Heart left ventricle (tissue), 16 donors: ENCODE results near the gene PSMB10. TPM values are rescaled to one million over a fixed set of nuclear protein-coding genes. Genes with fewer than 3 reads are reported as not detected.
"Not testable (repeated sequence)": the region's sequence is repeated elsewhere in the genome, so short reads cannot be mapped to it uniquely, and the experiment has no call there.

Source experiments
- ATAC-seq, 4 donors: fragments of 200-7000 bp; cut with Tn5 transposase; one replicate each; pipeline ENCODE4 v1.9.1; 2020 to 2022; ENCODE audit warnings: moderate library complexity in 4 of 4, mild to moderate bottlenecking in 3 of 4, moderate number of reproducible peaks in 1 of 4
- DNase-seq, 5 donors: peaks; one replicate each; pipeline ENCODE4 v3.0.0-alpha.2; 2020
- H3K27ac ChIP-seq, 12 donors: fragments of 200-600 bp; sonication (generic) in 4 of 12; one replicate each; pipeline versions ENCODE4 v1.5.0 to v1.8.0; 2016 to 2022; ENCODE audit warnings: mild to moderate bottlenecking in 2 of 12
- H3K27me3 ChIP-seq, 9 donors: fragments of 200-600 bp; sonication (generic) in 2 of 9; one replicate each; pipeline versions ENCODE4 v1.5.1 to v1.8.0; 2016 to 2022; ENCODE audit warnings: mild to moderate bottlenecking in 3 of 9
- H3K36me3 ChIP-seq, 9 donors: fragments of 200-600 bp; sonication (generic) in 2 of 9; one replicate each; pipeline versions ENCODE4 v1.5.0 to v1.8.0; 2018 to 2022; ENCODE audit warnings: mild to moderate bottlenecking in 2 of 9
- H3K4me1 ChIP-seq, 12 donors: fragments of 200-600 bp; sonication (generic) in 4 of 12; one replicate each; pipeline versions ENCODE4 v1.5.0 to v1.8.0; 2016 to 2022; ENCODE audit warnings: mild to moderate bottlenecking in 3 of 12
- H3K4me3 ChIP-seq, 12 donors: fragments of 200-600 bp; sonication (generic) in 4 of 12; one replicate each; pipeline versions ENCODE4 v1.5.0 to v1.8.0; 2017 to 2022; ENCODE audit warnings: mild to moderate bottlenecking in 9 of 12, moderate library complexity in 4 of 12
- H3K9me3 ChIP-seq, 12 donors: fragments of 200-600 bp; sonication (generic) in 4 of 12; one replicate each; pipeline versions ENCODE4 v1.5.0 to v1.8.0; 2016 to 2022; ENCODE audit warnings: mild to moderate bottlenecking in 1 of 12
- POLR2A ChIP-seq, 2 donors: fragments of 450-650 bp; IDR thresholded peaks; one replicate each; pipeline ENCODE4 v1.6.1; 2017; ENCODE audit warnings: antibody characterized with exemption in 2 of 2, mild to moderate bottlenecking in 2 of 2, moderate library complexity in 2 of 2
- WGBS, 4 donors: extraction: QIAGEN DNeasy Blood & Tissue Kit in 2 of 4; methylation state at CpG; one replicate each; pipeline versions ENCODE4 v1.1.5 to v1.1.7; 2013 to 2018; 5-methylcytosine and 5-hydroxymethylcytosine counted together
- intact Hi-C, 10 donors: fragments of 100-400 bp; cut with DNase I; formaldehyde crosslinking; loops; one replicate each; pipeline versions ENCODE4 v1.11.1 to v1.14.2; 2022
- polyA plus RNA-seq, 2 donors: library from polyadenylated mRNA; stranded (reverse); fragments of 200-250 nt; gene quantifications; one replicate each; pipeline ENCODE4 v1.2.3, GENCODE V29; 2013
- total RNA-seq, 9 donors: library from RNA; depleted of rRNA in 2 of 9; stranded (reverse); fragments of >200 nt in 2 of 9; fragmentation: NEBNext Ultra II Directional in 3 of 9; extraction: Animal tissue kit (Norgen Biotek cat#: 25700) in 3 of 9; gene quantifications; one replicate each; pipeline versions ENCODE4 v1.1.0 to v1.2.4, GENCODE V29; 2016 to 2023
- TF ChIP-seq, protein P1 (sequence below), 12 donors: fragments of 200-600 bp; sonication (generic) in 4 of 12; IDR thresholded peaks; one replicate each; pipeline versions ENCODE4 v1.5.0 to v1.8.0; 2018 to 2022; ENCODE audit warnings: antibody characterized with exemption in 12 of 12, mild to moderate bottlenecking in 5 of 12
- donor health status: ischemic (EF 13 %, LVEDD 7.1; RV severe dilation, severe dysfunction).
- donor health status: healthy with polysubstance abuse.
- donor health status: DM: no; HTN: yes; CAD: no.
- donor health status: DM: no; HTN: no; CAD: no.
- donor health status: ischemic (EF 25% LVEDD 6.9; RV normal size, moderate dysfunction).
- donor health status: ischemic (EF 25% LVEDD 5.7; RV mildly dilated, moderate dysfunction).
- donor health status: healthy.
- donor health status: DM: yes; HTN: yes; CAD: no.
- donor health status: ischemic (EF 35%, LVEDD 5.7; RV mildly dilated, moderate dysfunction).
- donor health status: nonischemic (EF 11% LVEDD 7.7; RV severe dilation, severe dysfunction).
- donor health status: DM: yes; HTN: yes; CAD: no.
- donor health status: PGD.
- donor health status: ischemic (EF 29% LVEDD 5.4; RV normal size, mild dysfunction).
- donor health status: nonischemic (EF 23%, LVEDD 6.1; RV moderate dilation, normal function).

Gene PSMB10
- total and polyA plus RNA-seq, 11 donors = 39.4 to 182 (median 60.5) TPM

DNA sequence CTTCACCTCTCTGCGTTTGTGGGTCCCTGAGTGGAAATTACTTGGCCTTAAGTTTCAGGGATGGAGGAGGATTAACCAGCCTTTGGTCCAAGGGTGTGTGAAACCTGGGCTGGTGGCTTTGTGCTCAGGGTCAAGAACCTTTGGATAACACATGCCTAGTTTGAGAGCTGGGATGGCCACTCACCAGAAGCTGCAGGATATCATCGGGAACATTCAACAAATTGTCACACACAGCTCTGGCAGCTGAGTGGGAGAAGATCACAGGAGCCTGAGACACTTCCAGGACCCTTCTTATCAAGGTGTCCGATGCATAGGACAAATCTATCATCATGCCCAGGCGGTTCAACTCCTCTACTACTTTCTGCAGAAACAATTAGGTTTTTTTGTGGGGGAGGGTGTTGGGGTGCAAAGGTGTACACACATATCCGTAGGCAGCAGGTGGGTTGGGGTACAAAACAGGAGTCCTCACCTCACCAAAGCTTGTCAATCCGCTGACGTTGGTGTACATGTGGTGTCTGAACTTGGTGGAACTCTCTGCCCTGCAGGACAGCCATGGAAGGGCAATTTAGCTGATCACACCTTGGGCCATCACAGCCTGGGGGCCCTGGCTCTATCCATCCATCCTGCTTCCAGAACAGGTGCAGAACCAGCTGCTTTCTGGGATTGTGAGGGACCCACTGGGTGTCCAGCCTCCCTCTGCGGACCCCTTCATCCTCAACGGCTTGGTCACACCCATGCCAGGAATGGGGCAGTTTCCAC is 41.0 kb upstream of the PSMB10 start:
- Histone ChIP-seq H3K27ac (no peak overlapping the region), H3K36me3 (no peaks in the 10 kb centered on the region), H3K27me3 (no peaks in the 10 kb centered on the region), H3K4me3 (no peak overlapping the region), H3K9me3 (no peaks in the 10 kb centered on the region), H3K4me1 (no peaks in the 10 kb centered on the region)
- DNase-seq = no peak
- no peak for ATAC-seq
- 69 to 78% (median 73%) methylated on average over 7 to 9 of the region's 9 CpGs for WGBS, 4 donors
- intact Hi-C loops = no loop called here
- TF ChIP-seq, protein P1, sequence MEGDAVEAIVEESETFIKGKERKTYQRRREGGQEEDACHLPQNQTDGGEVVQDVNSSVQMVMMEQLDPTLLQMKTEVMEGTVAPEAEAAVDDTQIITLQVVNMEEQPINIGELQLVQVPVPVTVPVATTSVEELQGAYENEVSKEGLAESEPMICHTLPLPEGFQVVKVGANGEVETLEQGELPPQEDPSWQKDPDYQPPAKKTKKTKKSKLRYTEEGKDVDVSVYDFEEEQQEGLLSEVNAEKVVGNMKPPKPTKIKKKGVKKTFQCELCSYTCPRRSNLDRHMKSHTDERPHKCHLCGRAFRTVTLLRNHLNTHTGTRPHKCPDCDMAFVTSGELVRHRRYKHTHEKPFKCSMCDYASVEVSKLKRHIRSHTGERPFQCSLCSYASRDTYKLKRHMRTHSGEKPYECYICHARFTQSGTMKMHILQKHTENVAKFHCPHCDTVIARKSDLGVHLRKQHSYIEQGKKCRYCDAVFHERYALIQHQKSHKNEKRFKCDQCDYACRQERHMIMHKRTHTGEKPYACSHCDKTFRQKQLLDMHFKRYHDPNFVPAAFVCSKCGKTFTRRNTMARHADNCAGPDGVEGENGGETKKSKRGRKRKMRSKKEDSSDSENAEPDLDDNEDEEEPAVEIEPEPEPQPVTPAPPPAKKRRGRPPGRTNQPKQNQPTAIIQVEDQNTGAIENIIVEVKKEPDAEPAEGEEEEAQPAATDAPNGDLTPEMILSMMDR (IDR thresholded peaks at IDR 0.05) = no peak
- no peak for TF ChIP-seq POLR2A (IDR thresholded peaks at IDR 0.05)

DNA sequence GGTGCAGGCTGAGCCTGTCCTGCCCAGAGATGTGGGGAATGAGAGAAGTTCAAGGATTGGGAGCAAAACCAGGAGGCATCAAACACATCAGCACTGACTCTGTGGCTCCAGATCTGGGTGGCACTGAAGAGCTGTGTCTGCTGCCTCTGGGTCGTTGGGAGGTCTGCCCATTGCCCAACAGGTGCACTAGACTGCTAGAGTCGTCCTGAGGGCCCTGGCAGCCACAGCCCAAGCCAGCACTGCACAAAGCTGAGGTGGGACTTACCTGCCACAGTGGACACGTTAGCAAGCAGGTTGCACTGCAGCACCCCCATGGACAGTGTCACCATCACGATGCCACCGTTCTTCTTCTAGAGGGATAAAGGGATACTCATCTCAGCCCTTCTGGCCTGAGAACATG is 40.4 kb upstream of the PSMB10 start:
- TF ChIP-seq POLR2A (IDR thresholded peaks at IDR 0.05) = no peak
- TF ChIP-seq, protein P1 (IDR thresholded peaks at IDR 0.05) = no peak
- ATAC-seq = no peak
- Histone ChIP-seq H3K4me1 (no peaks in the 10 kb centered on the region), H3K9me3 (no peaks in the 10 kb centered on the region), H3K36me3 (no peaks in the 10 kb centered on the region), H3K27ac (no peak overlapping the region), H3K27me3 (no peaks in the 10 kb centered on the region), H3K4me3 (no peak overlapping the region)
- 63 to 77% (median 72%) methylated on average over 5 of the region's 5 CpGs for WGBS, 4 donors
- DNase-seq = no peak
- intact Hi-C loops = no loop called here

DNA sequence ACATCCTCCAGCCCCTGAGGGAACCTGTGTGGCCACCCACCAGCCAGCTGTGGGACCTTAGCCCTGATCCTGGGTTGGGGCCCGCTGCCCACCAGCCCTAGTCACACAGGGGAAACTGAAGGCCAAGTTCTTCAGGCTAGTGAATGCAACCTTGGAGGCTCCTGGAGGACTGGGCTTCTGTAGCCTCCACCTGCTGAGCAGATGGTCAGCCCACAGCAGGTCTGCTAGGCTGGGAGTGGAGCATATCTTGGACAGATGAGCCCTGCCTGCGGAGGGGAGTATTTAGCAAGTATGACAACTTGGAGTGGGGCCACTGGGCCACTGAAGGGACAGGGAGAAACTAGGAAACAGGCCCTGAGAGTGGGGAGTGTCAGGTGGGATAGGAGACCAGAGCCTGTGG is 39.6 kb upstream of the PSMB10 start:
- WGBS, 4 donors = 93 to 96% (median 95%) methylated on average over 2 of the region's 2 CpGs
- H3K9me3 ChIP-seq = no peaks in the 10 kb centered on the region
- no peaks in the 10 kb centered on the region for H3K27me3 ChIP-seq
- H3K4me1 ChIP-seq = no peaks in the 10 kb centered on the region
- DNase-seq (no peak), ATAC-seq (no peak)
- no peaks in the 10 kb centered on the region for H3K36me3 ChIP-seq
- intact Hi-C loops = no loop called here
- TF ChIP-seq, protein P1 (IDR thresholded peaks at IDR 0.05) = no peak
- H3K4me3 ChIP-seq = no peak overlapping the region
- no peak overlapping the region for H3K27ac ChIP-seq

DNA sequence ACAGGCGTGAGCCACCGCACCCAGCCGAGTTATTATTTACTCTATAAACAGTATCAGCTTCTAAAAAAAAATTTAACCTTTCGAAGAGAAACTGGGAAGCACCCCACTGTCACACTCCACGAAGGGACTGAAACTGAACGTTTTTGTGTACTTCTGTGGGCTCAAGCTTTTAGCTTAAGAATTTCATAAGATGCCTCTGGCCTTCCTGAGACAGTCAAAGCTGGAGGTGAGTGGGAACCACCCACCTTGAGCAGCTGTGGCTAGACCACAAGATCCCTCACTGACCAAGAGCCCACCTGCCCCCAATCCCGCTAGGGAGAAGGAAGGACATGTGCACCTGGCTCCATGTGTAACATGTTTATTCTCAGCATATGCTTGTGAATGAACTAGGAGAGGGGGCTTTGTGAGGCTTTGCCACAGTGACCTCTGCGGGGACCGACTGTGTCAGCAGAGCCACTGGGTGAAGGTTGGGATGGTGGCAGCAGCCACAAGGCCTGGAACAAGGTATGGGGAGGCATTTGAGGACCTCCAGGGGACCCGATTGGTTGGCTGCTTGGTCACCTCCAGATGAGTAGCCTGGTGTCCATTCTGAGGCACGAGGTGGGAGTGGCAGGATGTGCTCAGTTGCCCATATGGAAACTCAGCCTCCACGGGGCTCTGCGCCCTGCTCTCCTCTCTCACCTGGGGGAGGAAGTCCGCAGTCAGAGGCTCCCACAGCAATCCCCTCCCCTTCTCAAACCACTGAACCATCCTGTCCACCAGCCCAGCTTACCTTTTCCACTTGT is 38.9 kb upstream of the PSMB10 start:
- Histone ChIP-seq H3K36me3 (no peaks in the 10 kb centered on the region), H3K27ac (no peak overlapping the region), H3K4me1 (no peaks in the 10 kb centered on the region), H3K4me3 (no peak overlapping the region), H3K9me3 (no peaks in the 10 kb centered on the region), H3K27me3 (no peaks in the 10 kb centered on the region)
- TF ChIP-seq, protein P1 (IDR thresholded peaks at IDR 0.05) = no peak
- TF ChIP-seq POLR2A (IDR thresholded peaks at IDR 0.05) = no peak
- ATAC-seq (no peak), DNase-seq (no peak)
- WGBS, 4 donors = 77 to 86% (median 85%) methylated on average over 12 to 14 of the region's 14 CpGs
- intact Hi-C loops = no loop called here

DNA sequence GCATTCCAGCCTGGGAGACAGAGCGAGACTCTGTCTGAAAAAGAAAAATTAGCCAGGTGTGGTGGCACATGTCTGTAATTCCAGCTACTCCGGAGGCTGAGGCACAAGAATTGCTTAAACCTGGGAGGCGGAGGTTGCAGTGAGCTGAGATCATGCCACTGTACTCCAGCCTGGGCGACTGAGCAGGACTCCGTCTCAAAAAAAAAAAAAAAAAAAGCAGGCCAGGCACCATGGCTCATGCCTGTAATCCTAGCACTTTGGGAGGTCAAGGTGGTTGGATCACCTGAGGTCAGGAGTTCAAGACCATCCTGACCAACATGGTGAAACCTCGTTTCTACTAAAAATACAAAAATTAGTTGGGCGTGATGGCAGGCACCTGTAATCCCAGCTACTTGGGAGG is 35.6 kb upstream of the PSMB10 start:
- H3K36me3 ChIP-seq, ATAC-seq, H3K4me3 ChIP-seq, DNase-seq, H3K9me3 ChIP-seq, H3K27ac ChIP-seq, H3K27me3 ChIP-seq, intact Hi-C loops: not testable (repeated sequence)
- peaks cover 0 to 12% (median 5%) of the 10 kb centered on the region in 12 donors for H3K4me1 ChIP-seq
- 87 to 94% (median 91%) methylated on average over 7 of the region's 7 CpGs for WGBS, 4 donors
